Activated CD8-positive, alpha-beta T cell treated with anti-CD3 and anti-CD28 coated beads for 36 hours (primary cell): Measurements from ENCODE around the gene TGFBR1. TPM values are rescaled to one million over a fixed set of nuclear protein-coding genes. Genes with fewer than 3 reads are reported as not detected.
"Not testable (repeated sequence)": the region's sequence is repeated elsewhere in the genome, so short reads cannot be mapped to it uniquely, and the experiment has no call there.

Source experiments
- ATAC-seq: fragments of 200-7000 bp; cut with Tn5 transposase; one replicate; pipeline ENCODE4 v1.10.0; 2021; ENCODE audit warnings: mild to moderate bottlenecking, moderate library complexity
- CTCF ChIA-PET: fragments of 350-600 bp; sonication (Branson Sonifier 250); formaldehyde crosslinking; loops from one replicate; lab custom pipeline; 2021; ENCODE audit warnings: antibody characterized with exemption; lab: Charles Lee
- POLR2A ChIA-PET: fragments of 350-600 bp; sonication (Branson Sonifier 250); formaldehyde crosslinking; loops from one replicate; lab custom pipeline; 2021; ENCODE audit warnings: antibody characterized with exemption; lab: Charles Lee
- DNase-seq: peaks from one replicate; pipeline ENCODE4 v3.0.0-alpha.2; 2020
- H3K27ac Mint-ChIP-seq: one replicate; pipeline ENCODE4 v1.8.0; 2021; ENCODE audit warnings: mild to moderate bottlenecking, mixed read lengths
- H3K27me3 Mint-ChIP-seq: one replicate; pipeline ENCODE4 v1.8.0; 2021; ENCODE audit warnings: mixed read lengths
- H3K36me3 Mint-ChIP-seq: one replicate; pipeline ENCODE4 v1.8.0; 2021; ENCODE audit warnings: low read depth, mixed read lengths
- H3K4me1 Mint-ChIP-seq: one replicate; pipeline ENCODE4 v1.8.0; 2021; ENCODE audit warnings: low read depth, mixed read lengths
- H3K4me3 Mint-ChIP-seq: one replicate; pipeline ENCODE4 v1.8.0; 2021; ENCODE audit warnings: mild to moderate bottlenecking, moderate library complexity, mixed read lengths
- H3K9me3 Mint-ChIP-seq: one replicate; pipeline ENCODE4 v1.8.0; 2021; ENCODE audit warnings: mixed read lengths
- CTCF ChIP-seq: fragments of 200-600 bp; IDR thresholded peaks from one replicate; pipeline ENCODE4 v1.8.0; 2022; ENCODE audit warnings: antibody characterized with exemption, mild to moderate bottlenecking
- intact Hi-C: fragments of 100-400 bp; cut with micrococcal nuclease; formaldehyde crosslinking; loops from one replicate; pipeline ENCODE4 v1.10.0; 2022
- total RNA-seq, 2 experiments: library from RNA; stranded (reverse); gene quantifications; one replicate each; pipeline ENCODE4 v1.2.3, GENCODE V29; 2021

The TGFBR1 gene
- total RNA-seq, 2 experiments from 2014 or later = 34.3 to 36.5 TPM

GRCh38 chr9:99096409-99096808 is 8.5 kb upstream of the TGFBR1 start:
- Mint-ChIP-seq H3K36me3 (no peaks in the 10 kb centered on the region), H3K27me3 (no peaks in the 10 kb centered on the region)

GRCh38 chr9:99099806-99100585 is 4.9 kb upstream of the TGFBR1 start:
- CTCF ChIA-PET, ATAC-seq, H3K27ac Mint-ChIP-seq, H3K4me3 Mint-ChIP-seq, H3K9me3 Mint-ChIP-seq, H3K27me3 Mint-ChIP-seq, DNase-seq, H3K36me3 Mint-ChIP-seq, POLR2A ChIA-PET: not testable (repeated sequence)
- H3K4me1 Mint-ChIP-seq = peaks cover 18% of the 10 kb centered on the region
- intact Hi-C loops = loop anchor here (5.0 kb wide), 1 partner anchor 37 kb away; no protein-coding TSS in a partner anchor

More at GRCh38 chr9:99096409-99096808, 8.5 kb upstream of the TGFBR1 start:
- no peak for TF ChIP-seq CTCF
- H3K27ac Mint-ChIP-seq = no peak overlapping the region
- CTCF ChIA-PET = interaction anchor here (1.4 kb wide), 1 partner anchor 44 kb away, joined by 4 read pairs; no protein-coding TSS in a partner anchor
- intact Hi-C loops = no loop called here
- H3K9me3 Mint-ChIP-seq = peaks cover 9% of the 10 kb centered on the region
- POLR2A ChIA-PET = interaction anchor here (0.6 kb wide), 1 partner anchor 8 kb away, joined by 3 read pairs; no protein-coding TSS in a partner anchor
- no peak overlapping the region for H3K4me3 Mint-ChIP-seq
- ATAC-seq (no peak), DNase-seq (no peak)
- peaks cover 34% of the 10 kb centered on the region for H3K4me1 Mint-ChIP-seq

GRCh38 chr9:99101271-99101670 is 3.6 kb upstream of the TGFBR1 start:
- no peak for ATAC-seq
- intact Hi-C loops = loop anchor here (5.0 kb wide), 1 partner anchor 36 kb away; no protein-coding TSS in a partner anchor
- Mint-ChIP-seq H3K9me3 (peaks cover 9% of the 10 kb centered on the region), H3K27me3 (no peaks in the 10 kb centered on the region), H3K27ac (no peak overlapping the region), H3K4me3 (no peak overlapping the region), H3K36me3 (no peaks in the 10 kb centered on the region), H3K4me1 (peaks cover 22% of the 10 kb centered on the region)
- POLR2A ChIA-PET = interaction anchor here (0.8 kb wide), 1 partner anchor 8 kb away, joined by 4 read pairs; no protein-coding TSS in a partner anchor
- DNase-seq = no peak
- TF ChIP-seq CTCF = no peak
- CTCF ChIA-PET = interaction anchor here (1.5 to 1.9 kb wide), 3 partner anchors 22 to 100 kb away, joined by 3 to 6 read pairs (median 5); no protein-coding TSS in a partner anchor

GRCh38 chr9:99101812-99102211 is 3.1 kb upstream of the TGFBR1 start:
- H3K4me3 Mint-ChIP-seq = no peak overlapping the region

More at GRCh38 chr9:99101812-99102211, 3.1 kb upstream of the TGFBR1 start:
- DNase-seq (no peak), ATAC-seq (no peak)
- Mint-ChIP-seq H3K27ac (no peak overlapping the region), H3K9me3 (peaks cover 9% of the 10 kb centered on the region), H3K4me1 (peaks cover 24% of the 10 kb centered on the region), H3K36me3 (peaks cover 3% of the 10 kb centered on the region), H3K27me3 (no peaks in the 10 kb centered on the region)
- TF ChIP-seq CTCF = no peak
- POLR2A ChIA-PET = interaction anchor here (0.6 to 0.8 kb wide), 2 partner anchors 9 to 17 kb away, joined by 4 read pairs; no protein-coding TSS in a partner anchor
- intact Hi-C loops = loop anchor here (5.0 kb wide), 1 partner anchor 35 kb away; no protein-coding TSS in a partner anchor
- CTCF ChIA-PET = interaction anchor here (1.5 to 4.1 kb wide), 4 partner anchors 12 to 101 kb away, joined by 3 to 13 read pairs (median 6); no protein-coding TSS in a partner anchor
